ENCODE measurements around the gene UBE2O.

Gene UBE2O

DNA sequence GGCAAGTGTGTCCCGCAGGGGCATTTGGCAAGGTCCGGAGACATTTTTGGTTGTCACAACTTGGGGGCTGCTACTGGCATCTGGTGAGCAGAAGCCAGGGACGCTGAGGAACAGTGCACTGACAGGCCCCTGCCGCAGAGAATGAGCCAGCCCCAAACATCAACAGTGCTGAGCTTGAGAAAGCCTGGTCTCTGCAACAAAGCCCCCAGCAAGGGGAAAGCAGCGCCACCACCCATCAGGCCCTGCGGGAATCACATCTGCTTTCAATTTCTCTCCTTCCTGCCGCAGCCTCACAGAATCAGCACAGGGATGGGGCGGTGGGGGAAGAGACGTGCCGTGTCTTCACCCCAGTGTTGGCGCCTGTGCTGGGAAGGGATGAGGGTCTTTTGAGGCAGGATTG, 84.4 kb downstream of the UBE2O start:
- POLR2A ChIA-PET: interaction anchor here (0.7 to 2.4 kb wide), 3 partner anchors 15 to 94 kb away, joined by 5 to 13 read pairs (median 6); partner anchors contain the start of gene PRPSAP1

DNA sequence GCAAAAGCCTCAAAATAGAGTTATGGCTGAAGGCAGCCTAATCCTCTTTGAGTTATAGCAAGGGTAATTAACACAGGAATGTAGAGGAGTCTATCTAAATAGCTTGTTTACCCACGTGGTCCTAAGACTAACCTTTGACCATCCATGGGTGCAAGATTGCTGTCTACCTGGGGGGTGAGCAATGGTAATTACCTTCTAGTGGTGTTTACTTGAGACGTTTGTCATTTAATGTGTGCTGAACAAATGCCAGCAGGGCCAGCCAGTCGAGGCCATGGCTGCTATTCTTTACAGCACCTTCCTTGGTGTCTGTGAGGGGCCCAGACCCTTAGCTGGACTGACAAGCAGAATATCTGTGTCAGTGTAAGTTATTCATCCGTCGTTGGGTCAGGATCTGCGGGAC, 85.3 kb downstream of the UBE2O start:
- H3K9me3 ChIP-seq (ENCODE audit: control insufficient read depth, insufficient read depth, low read depth, low read length): no peaks in the 10 kb centered on the region
- no peak overlapping the region for H3K4me3 ChIP-seq (ENCODE audit: low read depth, low read length)
- ChIA-PET POLR2A (no interaction called here), CTCF (interaction anchor here (0.5 to 1.1 kb wide), 5 partner anchors 13 to 594 kb away, joined by 3 to 4 read pairs (median 3); partner anchors contain the start of gene PRPSAP1)
- no peak overlapping the region for H3K27ac ChIP-seq (ENCODE audit: extremely low read depth, low read depth, low read length)
- H3K4me1 ChIP-seq (ENCODE audit: control insufficient read depth, insufficient read depth, low read length): peaks cover 12% of the 10 kb centered on the region
- H3K36me3 ChIP-seq (ENCODE audit: control insufficient read depth in 2 of 2, insufficient read depth in 1 of 2, low read length in 2 of 2): no peaks in the 10 kb centered on the region
- no peak for TF ChIP-seq ZNF629 (tag by site-specific recombination; IDR thresholded peaks at IDR 0.05)
- TF ChIP-seq FEZF1 (tag by site-specific recombination; IDR thresholded peaks at IDR 0.05): peak; percentile 90
- TF ChIP-seq ZBTB1 (tag by site-specific recombination; IDR thresholded peaks at IDR 0.05): no peak
- no peak for TF ChIP-seq ZNF302 (tag by site-specific recombination; IDR thresholded peaks at IDR 0.05; ENCODE audit: low read depth)
- TF ChIP-seq ZNF184 (tag by site-specific recombination; IDR thresholded peaks at IDR 0.05): no peak
- TF ChIP-seq, protein P1, sequence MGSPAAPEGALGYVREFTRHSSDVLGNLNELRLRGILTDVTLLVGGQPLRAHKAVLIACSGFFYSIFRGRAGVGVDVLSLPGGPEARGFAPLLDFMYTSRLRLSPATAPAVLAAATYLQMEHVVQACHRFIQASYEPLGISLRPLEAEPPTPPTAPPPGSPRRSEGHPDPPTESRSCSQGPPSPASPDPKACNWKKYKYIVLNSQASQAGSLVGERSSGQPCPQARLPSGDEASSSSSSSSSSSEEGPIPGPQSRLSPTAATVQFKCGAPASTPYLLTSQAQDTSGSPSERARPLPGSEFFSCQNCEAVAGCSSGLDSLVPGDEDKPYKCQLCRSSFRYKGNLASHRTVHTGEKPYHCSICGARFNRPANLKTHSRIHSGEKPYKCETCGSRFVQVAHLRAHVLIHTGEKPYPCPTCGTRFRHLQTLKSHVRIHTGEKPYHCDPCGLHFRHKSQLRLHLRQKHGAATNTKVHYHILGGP (tag by site-specific recombination; IDR thresholded peaks at IDR 0.05): peak; percentile 47; the same call in 1 of the 2 replicates
- no peak for TF ChIP-seq ZFHX2 (tag by site-specific recombination; conservative IDR thresholded peaks at IDR 0.05)
- no peak for TF ChIP-seq ZNF571 (tag by site-specific recombination; IDR thresholded peaks at IDR 0.05)
- TF ChIP-seq, protein P2, sequence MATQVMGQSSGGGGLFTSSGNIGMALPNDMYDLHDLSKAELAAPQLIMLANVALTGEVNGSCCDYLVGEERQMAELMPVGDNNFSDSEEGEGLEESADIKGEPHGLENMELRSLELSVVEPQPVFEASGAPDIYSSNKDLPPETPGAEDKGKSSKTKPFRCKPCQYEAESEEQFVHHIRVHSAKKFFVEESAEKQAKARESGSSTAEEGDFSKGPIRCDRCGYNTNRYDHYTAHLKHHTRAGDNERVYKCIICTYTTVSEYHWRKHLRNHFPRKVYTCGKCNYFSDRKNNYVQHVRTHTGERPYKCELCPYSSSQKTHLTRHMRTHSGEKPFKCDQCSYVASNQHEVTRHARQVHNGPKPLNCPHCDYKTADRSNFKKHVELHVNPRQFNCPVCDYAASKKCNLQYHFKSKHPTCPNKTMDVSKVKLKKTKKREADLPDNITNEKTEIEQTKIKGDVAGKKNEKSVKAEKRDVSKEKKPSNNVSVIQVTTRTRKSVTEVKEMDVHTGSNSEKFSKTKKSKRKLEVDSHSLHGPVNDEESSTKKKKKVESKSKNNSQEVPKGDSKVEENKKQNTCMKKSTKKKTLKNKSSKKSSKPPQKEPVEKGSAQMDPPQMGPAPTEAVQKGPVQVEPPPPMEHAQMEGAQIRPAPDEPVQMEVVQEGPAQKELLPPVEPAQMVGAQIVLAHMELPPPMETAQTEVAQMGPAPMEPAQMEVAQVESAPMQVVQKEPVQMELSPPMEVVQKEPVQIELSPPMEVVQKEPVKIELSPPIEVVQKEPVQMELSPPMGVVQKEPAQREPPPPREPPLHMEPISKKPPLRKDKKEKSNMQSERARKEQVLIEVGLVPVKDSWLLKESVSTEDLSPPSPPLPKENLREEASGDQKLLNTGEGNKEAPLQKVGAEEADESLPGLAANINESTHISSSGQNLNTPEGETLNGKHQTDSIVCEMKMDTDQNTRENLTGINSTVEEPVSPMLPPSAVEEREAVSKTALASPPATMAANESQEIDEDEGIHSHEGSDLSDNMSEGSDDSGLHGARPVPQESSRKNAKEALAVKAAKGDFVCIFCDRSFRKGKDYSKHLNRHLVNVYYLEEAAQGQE (tag by site-specific recombination; IDR thresholded peaks at IDR 0.05): no peak
- peak; percentile 99 for TF ChIP-seq GLIS1 (tag by site-specific recombination; IDR thresholded peaks at IDR 0.05)
- no peak for TF ChIP-seq ZNF621 (tag by site-specific recombination; IDR thresholded peaks at IDR 0.05)

More for the DNA sequence above, 84.4 kb downstream of the UBE2O start:
- CTCF ChIA-PET: interaction anchor here (1.1 to 2.1 kb wide), 3 partner anchors 13 to 18 kb away, joined by 3 to 17 read pairs (median 4); no protein-coding TSS in a partner anchor
- Histone ChIP-seq H3K27ac (ENCODE audit: extremely low read depth, low read depth, low read length) (no peak overlapping the region), H3K4me1 (ENCODE audit: control insufficient read depth, insufficient read depth, low read length) (peaks cover 12% of the 10 kb centered on the region), H3K9me3 (ENCODE audit: control insufficient read depth, insufficient read depth, low read depth, low read length) (no peaks in the 10 kb centered on the region), H3K36me3 (ENCODE audit: control insufficient read depth in 2 of 2, insufficient read depth in 1 of 2, low read length in 2 of 2) (no peaks in the 10 kb centered on the region), H3K4me3 (ENCODE audit: low read depth, low read length) (no peak overlapping the region)
- TF ChIP-seq, protein P3, sequence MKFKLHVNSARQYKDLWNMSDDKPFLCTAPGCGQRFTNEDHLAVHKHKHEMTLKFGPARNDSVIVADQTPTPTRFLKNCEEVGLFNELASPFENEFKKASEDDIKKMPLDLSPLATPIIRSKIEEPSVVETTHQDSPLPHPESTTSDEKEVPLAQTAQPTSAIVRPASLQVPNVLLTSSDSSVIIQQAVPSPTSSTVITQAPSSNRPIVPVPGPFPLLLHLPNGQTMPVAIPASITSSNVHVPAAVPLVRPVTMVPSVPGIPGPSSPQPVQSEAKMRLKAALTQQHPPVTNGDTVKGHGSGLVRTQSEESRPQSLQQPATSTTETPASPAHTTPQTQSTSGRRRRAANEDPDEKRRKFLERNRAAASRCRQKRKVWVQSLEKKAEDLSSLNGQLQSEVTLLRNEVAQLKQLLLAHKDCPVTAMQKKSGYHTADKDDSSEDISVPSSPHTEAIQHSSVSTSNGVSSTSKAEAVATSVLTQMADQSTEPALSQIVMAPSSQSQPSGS (tag by site-specific recombination; IDR thresholded peaks at IDR 0.05; ENCODE audit: low read depth): no peak
- TF ChIP-seq ZNF174 (tag by site-specific recombination; IDR thresholded peaks at IDR 0.05): no peak
- TF ChIP-seq, protein P4, sequence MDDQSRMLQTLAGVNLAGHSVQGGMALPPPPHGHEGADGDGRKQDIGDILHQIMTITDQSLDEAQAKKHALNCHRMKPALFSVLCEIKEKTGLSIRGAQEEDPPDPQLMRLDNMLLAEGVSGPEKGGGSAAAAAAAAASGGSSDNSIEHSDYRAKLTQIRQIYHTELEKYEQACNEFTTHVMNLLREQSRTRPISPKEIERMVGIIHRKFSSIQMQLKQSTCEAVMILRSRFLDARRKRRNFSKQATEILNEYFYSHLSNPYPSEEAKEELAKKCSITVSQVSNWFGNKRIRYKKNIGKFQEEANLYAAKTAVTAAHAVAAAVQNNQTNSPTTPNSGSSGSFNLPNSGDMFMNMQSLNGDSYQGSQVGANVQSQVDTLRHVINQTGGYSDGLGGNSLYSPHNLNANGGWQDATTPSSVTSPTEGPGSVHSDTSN (CRISPR knock-in tag; IDR thresholded peaks at IDR 0.05): no peak
- no peak for TF ChIP-seq FEZF1 (tag by site-specific recombination; IDR thresholded peaks at IDR 0.05)
- no peak for TF ChIP-seq YY1 (tag by site-specific recombination; IDR thresholded peaks at IDR 0.05)
- TF ChIP-seq EGR2 (tag by site-specific recombination; IDR thresholded peaks at IDR 0.05; ENCODE audit: low read depth): no peak
- no peak for TF ChIP-seq ZFP37 (tag by site-specific recombination; IDR thresholded peaks at IDR 0.05)
- no peak for TF ChIP-seq ZNF571 (tag by site-specific recombination; IDR thresholded peaks at IDR 0.05)
- TF ChIP-seq ZNF777 (tag by site-specific recombination; IDR thresholded peaks at IDR 0.05; ENCODE audit: borderline replicate concordance): no peak
- no peak for TF ChIP-seq ZSCAN30 (tag by site-specific recombination; IDR thresholded peaks at IDR 0.05)
- TF ChIP-seq, protein P5, sequence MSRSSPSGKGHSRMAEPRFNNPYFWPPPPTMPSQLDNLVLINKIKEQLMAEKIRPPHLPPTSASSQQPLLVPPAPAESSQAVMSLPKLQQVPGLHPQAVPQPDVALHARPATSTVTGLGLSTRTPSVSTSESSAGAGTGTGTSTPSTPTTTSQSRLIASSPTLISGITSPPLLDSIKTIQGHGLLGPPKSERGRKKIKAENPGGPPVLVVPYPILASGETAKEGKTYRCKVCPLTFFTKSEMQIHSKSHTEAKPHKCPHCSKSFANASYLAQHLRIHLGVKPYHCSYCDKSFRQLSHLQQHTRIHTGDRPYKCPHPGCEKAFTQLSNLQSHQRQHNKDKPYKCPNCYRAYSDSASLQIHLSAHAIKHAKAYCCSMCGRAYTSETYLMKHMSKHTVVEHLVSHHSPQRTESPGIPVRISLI (tag by site-specific recombination; IDR thresholded peaks at IDR 0.05): no peak
- no peak for TF ChIP-seq ZNF670 (tag by site-specific recombination; IDR thresholded peaks at IDR 0.05; ENCODE audit: low read depth)
- TF ChIP-seq ZNF610 (tag by site-specific recombination; IDR thresholded peaks at IDR 0.05; ENCODE audit: borderline replicate concordance): no peak
- TF ChIP-seq GLI4 (tag by site-specific recombination; IDR thresholded peaks at IDR 0.05): no peak
- TF ChIP-seq ZNF658 (tag by site-specific recombination; IDR thresholded peaks at IDR 0.05): no peak
- TF ChIP-seq, protein P2 (tag by site-specific recombination; IDR thresholded peaks at IDR 0.05): no peak
- no peak for TF ChIP-seq ZNF16 (tag by site-specific recombination; IDR thresholded peaks at IDR 0.05; ENCODE audit: low read depth)
- no peak for TF ChIP-seq ZNF202 (tag by site-specific recombination; IDR thresholded peaks at IDR 0.05; ENCODE audit: borderline replicate concordance)
